GM18907 (cell line): ENCODE results near the gene LSM14A.
"Not testable (repeated sequence)": the region's sequence is repeated elsewhere in the genome, so short reads cannot be mapped to it uniquely, and the experiment has no call there.

Source experiments
- ATAC-seq: cut with Tn5 transposase; IDR thresholded peaks from one replicate; pipeline ENCODE4 v1.9.1; 2021; ENCODE audit warnings: mild to moderate bottlenecking, moderate library complexity; ENCODE audit not compliant: unreplicated experiment

LSM14A gene

DNA sequence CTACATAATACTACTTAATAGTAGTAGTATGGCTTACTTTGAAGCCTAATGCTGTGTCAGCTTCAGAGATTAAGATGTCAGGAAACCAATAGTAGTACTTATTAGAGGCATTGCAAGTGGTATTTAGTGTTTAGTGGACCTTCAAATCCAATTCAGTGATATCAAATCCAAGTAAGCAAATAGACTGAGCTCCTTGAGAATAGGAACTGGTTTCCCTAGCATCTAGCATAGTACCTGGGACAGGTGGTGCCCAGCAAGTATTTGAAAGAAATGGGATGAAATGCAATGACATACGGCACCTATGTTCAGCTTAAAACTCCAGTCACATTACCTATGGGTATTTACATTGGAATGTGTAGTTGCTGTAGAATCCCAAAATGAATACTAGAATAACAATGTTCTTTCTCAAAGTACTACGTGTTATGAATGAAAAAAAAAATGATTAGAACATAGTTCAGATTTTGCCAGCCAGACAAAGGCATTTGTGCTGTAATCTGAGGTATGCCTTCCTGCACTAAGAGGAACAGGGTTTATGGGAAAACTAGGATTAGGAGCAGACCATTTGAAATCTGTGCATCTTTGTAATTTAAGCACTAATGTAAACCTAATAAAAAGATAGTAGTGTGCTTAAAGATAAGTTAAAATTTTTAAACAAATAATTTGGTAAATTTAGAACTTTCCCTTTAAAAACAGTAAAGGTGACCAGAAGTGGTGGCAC, 17.1 kb downstream of the LSM14A start:
- no peak for ATAC-seq

DNA sequence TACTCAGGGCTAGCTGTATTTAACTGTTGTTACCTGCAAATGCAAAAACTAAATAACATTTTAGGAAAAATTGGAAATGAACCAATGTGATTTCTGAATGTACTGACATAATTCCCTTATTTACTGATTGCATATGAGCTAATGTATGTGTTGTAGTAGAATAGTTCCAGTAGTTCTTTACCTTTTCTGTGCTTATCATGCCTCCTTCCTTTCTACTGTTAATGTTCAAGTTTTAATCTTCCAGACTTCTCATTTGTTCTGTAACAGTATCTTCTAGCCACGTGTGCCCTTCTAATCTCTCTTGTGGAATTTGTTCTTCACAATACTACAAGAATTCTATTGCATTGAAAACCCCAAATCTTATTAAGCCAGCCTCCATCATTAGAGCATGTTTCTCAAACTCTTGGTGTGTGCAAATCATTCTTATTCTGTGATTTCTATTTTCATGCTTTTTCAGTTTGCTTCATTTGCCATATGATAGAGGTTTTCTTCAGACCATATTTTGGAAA, 17.7 kb downstream of the LSM14A start:
- no peak for ATAC-seq

DNA sequence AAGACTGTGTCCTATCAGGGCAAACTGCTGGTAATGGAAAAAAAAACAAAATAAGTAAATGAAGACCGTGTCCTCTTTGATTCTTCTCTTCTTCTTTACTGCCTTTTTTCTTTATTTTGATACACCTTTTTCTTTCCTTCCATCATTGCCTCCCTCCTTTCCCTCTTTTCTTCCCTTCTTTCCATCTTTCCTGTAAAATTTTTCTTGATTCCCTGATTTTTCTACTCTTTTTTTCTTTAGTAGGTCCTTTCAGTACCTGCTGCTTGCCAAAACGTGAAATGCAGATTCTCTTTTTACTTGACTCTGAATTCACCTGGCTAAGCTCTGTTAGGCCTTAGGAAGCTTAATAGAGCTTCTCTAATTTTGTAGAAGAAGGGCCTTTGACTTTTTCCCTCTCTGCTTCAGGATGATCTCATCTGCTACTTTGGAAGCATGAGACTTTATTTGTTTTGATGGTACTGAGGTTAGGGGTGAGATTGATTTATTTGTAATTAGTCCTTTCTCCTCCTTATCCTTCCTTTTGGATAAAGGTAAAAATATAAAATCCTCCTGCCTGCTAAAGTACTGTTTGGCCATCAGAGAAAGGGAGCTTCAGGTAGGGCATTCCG, 19.2 kb downstream of the LSM14A start:
- ATAC-seq, result no peak

DNA sequence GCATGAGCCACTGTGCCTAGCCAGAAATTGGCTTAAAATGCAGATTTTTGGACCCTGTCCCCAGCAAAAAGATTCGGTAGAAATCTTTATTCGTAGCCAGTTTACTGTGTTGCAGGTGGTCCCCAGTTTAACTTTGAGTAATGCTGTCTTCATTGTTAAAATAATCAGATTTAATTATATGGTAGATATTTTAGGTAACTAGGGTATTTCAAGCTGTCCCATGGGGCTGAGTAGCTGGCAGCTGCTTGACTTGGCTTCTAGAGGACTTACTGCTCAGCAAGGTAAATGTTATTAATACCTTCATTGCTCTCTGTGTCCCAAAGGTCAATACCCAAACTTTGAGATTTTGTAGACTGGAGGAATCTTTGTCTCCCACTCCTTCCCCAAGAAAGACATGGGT, 21.1 kb downstream of the LSM14A start:
- no peak for ATAC-seq

DNA sequence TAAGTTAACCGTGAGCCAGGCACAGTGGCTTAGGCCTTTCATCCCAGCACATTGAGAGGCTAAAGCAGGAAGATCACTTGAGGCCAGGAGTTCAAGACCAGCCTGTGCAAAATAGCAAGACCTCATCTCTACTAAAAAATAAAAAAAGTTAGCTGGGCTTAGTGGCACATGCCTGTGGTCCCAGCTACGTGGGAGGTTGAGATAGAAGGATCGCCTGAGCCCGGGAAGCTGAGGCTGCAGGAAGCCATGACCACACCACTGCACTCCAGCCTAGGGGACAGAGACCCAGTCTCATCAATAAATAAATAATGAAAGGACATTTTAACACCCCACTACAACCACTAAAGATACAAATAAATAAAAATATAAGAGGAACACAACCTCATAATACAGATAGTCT, 21.6 kb downstream of the LSM14A start:
- no peak for ATAC-seq

DNA sequence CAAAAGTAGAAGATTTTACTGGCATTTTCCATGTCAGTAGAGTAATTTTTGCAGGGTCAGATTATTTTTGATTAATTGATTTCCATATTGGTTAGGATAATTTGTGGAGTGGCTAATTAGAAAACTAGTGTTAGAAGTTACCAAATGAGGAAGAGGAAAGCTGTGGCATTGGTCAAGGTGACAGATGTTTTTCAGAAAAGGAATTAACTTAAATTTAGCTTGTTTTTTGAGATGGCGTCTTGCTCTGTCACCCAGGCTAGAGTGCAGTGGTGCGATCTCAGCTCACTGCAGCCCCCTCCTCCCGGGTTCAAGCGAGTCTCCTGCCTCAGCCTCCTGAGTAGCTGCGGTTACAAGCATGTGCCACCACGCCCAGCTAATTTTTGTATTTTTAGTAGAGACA, 28.8 kb downstream of the LSM14A start:
- no peak for ATAC-seq

DNA sequence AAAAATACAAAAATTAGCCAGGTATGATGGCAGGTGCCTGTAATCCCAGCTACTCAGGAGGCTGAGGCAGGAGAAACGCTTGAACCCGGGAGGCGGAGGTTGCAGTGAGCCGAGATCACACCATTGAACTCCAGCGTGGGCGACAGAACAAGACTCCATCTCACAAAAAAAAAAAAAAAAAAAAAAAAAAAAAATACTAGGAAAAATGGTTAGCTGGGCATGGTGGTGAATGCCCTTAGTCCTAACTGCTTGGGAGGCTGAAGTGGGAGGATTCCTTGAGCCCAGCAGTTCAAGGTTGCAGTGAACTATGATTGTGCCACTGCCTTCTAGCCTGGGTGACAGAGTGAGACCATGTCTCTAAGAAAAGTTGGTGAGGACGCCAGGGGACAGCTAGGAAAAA, 33.0 kb downstream of the LSM14A start:
- ATAC-seq, result not testable (repeated sequence)

DNA sequence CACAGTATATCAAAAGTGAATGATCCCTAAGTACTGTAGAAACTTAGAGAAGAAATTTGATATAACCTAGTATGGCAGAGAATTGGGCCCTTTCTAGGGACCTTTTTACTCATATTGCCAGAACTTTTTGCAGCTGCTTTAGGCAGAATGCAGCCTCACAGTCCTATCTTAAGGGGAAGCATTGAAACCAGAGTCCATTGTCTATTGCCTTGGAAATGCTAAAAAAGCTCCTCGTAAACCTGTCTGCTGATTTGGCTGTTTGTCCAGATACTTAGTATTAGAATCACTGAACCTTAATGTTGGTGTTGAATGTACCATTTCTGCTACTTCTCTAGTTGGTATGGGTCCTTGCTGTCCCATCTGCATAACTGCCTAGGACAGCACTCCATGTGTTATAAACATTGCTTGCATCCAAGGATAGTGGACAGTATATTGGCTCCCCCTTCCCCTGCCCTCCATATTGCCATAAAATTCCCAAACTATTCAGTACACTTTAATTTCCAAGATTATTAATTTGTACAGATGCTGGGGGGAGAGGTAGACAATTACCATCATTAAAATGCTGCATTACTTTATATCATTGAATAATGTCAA, 36.1 kb downstream of the LSM14A start:
- ATAC-seq, result no peak

DNA sequence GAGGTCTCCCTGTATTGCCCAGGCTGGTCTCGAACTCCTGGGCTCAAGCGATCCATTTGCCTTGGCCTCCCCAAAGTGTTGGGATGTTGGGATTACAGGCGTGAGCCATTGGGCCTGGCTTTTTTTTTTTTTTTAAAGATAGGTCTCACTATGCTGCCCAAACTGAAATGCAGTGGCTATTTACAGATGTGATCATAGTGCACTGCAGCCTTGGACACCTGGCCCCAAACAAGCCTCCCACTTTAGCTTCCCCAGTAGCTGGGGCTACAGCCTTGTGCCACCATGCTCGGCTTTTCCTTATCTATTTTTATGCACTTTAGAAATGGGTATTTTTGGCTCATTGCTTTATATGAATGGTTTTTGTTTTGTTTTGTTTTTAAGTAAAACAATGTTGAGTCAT, 37.4 kb downstream of the LSM14A start:
- ATAC-seq, result no peak

DNA sequence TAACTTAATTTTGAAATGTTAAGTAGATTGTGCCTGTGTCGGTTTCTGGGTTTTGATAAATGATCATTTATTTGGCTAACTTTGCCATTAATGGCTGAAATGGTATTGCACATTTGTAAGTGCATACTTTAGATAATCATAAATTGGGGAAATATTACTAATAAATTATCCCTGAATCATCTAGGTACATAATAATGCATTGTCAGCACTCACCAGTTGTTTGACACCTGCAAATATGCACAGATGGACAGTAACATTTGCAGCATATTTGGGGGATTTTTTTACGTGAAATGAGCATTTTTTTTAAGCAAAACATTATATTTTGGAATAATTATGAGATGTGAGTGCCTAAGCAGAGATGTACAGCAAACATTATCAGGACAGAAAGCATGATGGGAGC, 41.0 kb downstream of the LSM14A start:
- no peak for ATAC-seq

DNA sequence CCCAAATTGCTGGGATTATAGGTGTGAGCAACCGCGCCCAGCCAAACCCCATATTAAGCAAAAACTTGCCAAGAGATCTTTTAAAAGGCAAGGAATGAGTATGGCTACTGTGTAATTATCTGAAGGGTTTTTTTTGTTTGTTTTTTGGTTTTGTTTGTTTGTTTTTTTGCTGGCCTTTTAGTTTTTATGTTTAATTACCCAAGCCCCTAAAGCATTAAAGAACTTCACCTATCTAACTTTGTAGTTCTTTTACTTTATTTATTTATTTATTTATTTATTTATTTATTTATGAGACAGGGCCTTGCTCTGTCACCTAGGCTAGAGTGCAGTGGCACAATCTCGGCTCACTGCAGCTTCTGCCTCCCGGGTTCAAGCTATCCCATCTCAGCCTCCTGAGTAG, 41.7 kb downstream of the LSM14A start:
- no peak for ATAC-seq

DNA sequence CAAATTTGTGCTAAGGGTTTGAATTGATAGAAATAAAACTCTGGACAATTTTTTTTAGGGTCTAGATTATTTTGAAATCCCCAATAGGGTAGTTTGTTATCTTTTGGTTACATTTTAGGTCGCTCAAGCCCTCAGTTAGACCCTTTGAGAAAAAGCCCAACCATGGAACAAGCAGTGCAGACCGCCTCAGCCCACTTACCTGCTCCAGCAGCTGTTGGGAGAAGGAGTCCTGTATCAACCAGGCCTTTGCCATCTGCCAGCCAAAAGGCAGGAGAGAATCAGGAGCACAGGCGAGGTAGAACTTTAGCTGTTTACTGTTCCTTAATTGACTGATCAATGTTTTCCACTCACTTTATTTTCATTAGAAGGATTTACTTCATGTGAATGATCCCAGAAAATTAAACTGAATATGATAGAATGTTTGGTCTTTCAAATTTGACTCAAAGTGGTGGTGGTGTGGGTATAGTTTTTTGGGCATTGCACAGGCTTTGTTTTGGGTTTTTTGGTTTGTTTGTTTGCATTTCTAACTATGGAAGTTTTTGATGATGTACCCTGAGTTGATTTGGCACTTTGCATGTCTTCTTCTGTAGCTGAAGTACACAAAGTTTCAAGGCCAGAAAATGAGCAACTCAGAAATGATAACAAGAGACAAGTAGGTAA, 42.8 kb downstream of the LSM14A start:
- ATAC-seq, result no peak

DNA sequence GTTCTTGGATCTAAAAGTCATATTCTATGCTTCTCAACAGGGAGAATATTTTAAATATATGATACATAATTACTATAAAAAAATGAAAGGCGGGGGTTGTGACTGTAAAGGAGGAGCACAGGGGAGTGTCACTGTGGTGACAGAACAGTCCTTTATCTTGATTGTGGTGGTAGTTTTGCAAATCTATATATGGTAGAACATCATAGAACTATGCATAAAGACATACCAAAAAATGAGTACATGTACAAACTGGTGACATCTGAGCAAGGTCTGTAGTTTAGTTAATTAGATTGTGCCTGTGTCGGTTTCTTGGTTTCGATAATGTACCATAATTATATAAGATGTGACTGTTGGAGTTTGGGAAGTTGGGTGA, 43.3 kb downstream of the LSM14A start:
- ATAC-seq, result no peak

DNA sequence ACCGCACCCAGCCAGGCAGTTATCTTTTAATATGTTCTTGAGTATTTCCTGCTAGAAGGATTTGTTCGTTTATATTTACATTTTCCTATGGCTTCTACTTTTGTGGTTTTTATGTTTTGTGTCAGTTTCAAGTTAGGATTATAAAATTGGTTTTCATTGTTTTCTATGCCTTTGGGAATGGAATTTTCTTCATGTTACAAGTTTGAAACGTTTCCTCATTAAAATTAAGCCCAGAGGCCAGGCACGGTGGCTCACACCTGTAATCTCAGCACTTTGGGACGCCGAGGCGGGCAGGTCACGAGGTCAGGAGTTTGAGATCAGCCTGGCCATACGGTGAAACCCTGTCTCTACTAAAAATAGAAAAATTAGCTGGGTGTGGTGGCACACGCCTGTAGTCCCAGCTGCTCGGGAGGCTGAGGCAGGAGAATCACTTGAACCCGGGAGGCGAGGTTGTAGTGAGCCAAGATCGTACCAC, 44.5 kb downstream of the LSM14A start:
- not testable (repeated sequence) for ATAC-seq

DNA sequence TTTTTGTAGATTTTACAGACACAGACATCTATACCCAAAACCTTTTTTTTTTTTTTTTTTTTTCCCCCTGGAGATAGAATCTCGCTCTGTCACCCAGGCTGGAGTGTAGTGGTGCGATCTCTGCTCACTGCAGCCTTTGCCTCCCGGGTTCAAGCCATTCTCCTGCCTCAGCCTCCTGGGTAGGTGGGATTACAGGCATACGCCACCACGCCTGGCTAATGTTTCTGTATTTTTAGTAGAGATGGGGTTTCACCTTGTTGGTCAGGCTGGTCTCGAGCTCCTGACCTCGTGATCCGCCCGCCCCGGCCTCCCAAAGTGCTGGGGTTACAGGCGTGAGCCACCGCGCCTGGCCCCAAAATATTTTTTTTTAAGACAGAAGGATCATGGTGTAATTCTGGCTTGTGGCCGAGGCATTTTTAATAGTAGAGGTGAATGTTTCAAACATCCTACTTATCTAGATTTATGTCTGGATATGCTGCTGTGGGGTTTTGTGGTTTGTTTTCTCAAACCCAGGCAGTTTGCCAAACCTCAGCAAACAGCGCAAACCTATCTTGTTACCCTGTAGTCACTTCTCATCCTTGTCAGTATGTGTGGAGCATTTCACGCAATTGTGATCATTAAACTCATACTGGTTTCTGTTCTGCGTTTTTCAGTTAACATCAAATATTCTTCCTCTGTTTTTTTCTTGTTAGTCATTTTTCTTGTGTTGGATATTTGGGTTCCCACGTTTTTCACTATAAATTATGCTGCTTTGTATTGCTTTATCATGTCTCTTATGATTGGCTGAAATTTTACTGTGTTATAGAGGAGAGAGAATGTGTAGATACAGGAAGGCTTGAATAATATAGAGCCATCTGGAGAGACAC, 45.9 kb downstream of the LSM14A start:
- ATAC-seq, result peak; percentile 68

DNA sequence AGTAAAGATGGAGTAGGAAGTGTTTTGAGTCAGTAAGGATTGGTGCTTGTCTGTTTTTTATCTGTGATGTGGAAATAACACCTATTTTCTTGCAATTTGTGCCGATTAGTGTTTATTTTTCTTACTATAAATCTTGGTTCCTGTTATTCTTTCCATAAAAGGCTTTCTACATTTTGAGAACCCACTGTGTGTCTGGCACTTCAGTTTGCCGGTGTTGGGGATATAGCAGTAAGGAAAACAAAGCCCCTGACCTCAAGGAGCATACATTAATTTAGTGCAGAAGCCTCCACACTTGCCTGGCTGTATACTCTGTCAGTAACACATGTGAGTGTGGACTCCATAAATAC, 46.5 kb downstream of the LSM14A start:
- no peak for ATAC-seq

DNA sequence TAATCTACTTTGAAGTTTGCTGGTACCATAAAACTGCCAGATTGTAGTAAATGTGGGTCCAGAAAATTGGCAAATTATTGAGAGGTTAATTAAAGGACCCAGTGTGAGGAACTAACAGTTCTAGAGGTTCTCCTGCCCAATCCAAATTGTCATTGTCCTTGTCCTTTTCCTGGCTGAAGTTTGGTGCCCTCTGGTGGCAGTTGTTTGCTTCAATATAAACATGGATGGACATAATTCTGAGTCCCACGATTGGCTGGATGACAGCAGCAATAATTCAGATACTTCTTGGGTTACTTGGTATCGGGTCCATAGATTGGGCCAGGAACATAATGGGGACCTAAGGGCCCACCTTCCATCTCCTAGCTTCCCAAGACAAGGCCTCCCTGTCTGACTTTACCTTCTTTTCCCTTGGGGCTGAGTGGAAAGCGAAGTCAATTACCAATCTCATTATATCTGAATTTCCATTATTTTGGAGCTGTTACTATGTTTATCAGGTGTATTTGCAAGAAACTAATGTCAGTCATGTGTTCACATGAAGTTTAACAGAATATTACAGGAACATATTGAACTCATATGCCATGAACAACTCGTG, 48.3 kb downstream of the LSM14A start:
- no peak for ATAC-seq

DNA sequence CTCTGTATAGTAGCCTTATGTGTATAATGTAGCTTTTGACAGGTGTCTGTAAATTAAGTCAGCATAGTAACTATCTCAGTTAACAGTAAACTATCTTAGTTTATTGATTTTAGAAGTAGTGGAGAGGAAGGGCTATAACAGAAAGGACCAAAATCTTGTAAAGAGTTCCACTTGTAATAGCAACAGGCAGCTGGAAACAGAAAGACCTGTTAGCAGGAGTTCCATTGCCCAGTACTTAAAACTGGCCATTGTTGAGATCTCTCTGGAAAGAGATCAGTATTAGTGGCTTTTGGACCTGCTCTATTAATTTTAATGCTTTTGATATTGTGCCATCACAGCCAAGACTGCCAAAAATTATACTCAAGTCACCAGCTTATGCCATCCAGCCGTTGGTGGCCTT, 50.1 kb downstream of the LSM14A start:
- no peak for ATAC-seq

DNA sequence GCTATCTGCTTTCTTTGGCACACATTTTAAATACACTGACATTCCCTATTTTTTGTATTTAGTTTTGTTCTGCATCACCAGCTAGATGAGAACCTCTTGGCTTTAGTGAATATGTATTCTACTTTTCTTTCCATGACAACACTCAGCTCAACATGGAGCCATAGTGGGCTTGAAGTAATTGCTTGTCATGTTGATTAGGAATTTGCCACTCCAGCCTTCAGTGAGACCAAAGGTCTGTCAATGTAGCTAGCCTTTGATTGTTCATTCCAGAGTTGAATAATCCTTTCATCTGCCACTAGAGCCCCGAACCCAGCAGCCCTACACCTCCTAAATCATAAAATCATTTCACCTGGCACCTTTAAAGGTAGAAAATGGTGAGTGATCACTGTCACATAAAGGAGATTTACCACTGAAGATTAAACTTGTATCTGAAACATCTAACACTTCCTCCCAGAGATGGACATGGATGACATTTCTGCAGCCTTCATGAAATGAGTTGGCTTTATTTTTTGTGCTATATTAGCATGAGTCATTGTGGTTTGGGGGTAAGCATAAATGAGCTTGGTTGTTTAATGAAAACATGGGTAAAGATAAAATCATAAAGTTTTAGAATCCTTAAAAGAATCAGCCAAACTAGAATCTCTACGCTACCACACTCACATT, 52.8 kb downstream of the LSM14A start:
- no peak for ATAC-seq

DNA sequence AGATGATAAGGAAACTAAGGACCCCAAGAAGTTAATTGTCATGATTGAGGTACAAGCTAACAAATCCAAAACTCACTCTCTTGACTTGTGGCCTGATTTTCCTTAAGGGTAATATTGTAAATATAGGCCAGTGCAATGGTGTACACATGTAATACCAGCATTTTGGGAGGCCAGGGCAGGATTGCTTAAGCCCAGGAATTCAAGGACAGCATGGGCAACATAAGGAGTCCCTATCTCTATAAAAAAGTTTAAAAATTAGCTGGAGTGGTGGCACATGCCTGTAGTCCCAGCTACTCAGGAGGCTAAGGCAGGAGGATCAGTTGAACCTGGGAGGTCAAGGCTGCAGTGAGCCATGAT, 53.3 kb downstream of the LSM14A start:
- no peak for ATAC-seq
